Chondrocyte (in vitro differentiated cells): ENCODE results near the gene KIAA0513. TPM values are rescaled to one million over a fixed set of nuclear protein-coding genes. Genes with fewer than 3 reads are reported as not detected.

Experiments used
- DNase-seq: peaks from one replicate; pipeline ENCODE4 v3.0.0; 2021; ENCODE audit warnings: mixed read lengths, low spot score
- H3K27ac Mint-ChIP-seq: one replicate; pipeline ENCODE4 v1.8.0; 2021; ENCODE audit warnings: mild to moderate bottlenecking, moderate library complexity, mixed read lengths; ENCODE audit not compliant: unreplicated experiment
- H3K27me3 Mint-ChIP-seq: 2 replicates; pipeline ENCODE4 v1.8.0; 2021; ENCODE audit warnings: low read depth, mixed read lengths
- H3K36me3 Mint-ChIP-seq: 2 replicates; pipeline ENCODE4 v1.8.0; 2021; ENCODE audit warnings: low read depth, mixed read lengths
- H3K4me1 Mint-ChIP-seq: 2 replicates; pipeline ENCODE4 v1.8.0; 2021; ENCODE audit warnings: low read depth, mild to moderate bottlenecking, mixed read lengths
- H3K4me3 Mint-ChIP-seq: one replicate; pipeline ENCODE4 v1.8.0; 2021; ENCODE audit warnings: mild to moderate bottlenecking, moderate library complexity, mixed read lengths; ENCODE audit not compliant: unreplicated experiment
- H3K9me3 Mint-ChIP-seq: 2 replicates; pipeline ENCODE4 v1.8.0; 2021; ENCODE audit warnings: low read depth, mixed read lengths
- total RNA-seq: library from RNA; stranded (reverse); gene quantifications from 3 replicates; pipeline ENCODE4 v1.2.1, GENCODE V29; 2021
- TF ChIP-seq, protein P1 (sequence below): fragments of 200-600 bp; sonication (generic); IDR thresholded peaks from 2 replicates; pipeline ENCODE4 v1.5.0; 2021; ENCODE audit warnings: antibody characterized with exemption, mild to moderate bottlenecking, moderate library complexity

The KIAA0513 gene
- total RNA-seq, 1 donor from 2014 or later: 11.6 TPM

DNA sequence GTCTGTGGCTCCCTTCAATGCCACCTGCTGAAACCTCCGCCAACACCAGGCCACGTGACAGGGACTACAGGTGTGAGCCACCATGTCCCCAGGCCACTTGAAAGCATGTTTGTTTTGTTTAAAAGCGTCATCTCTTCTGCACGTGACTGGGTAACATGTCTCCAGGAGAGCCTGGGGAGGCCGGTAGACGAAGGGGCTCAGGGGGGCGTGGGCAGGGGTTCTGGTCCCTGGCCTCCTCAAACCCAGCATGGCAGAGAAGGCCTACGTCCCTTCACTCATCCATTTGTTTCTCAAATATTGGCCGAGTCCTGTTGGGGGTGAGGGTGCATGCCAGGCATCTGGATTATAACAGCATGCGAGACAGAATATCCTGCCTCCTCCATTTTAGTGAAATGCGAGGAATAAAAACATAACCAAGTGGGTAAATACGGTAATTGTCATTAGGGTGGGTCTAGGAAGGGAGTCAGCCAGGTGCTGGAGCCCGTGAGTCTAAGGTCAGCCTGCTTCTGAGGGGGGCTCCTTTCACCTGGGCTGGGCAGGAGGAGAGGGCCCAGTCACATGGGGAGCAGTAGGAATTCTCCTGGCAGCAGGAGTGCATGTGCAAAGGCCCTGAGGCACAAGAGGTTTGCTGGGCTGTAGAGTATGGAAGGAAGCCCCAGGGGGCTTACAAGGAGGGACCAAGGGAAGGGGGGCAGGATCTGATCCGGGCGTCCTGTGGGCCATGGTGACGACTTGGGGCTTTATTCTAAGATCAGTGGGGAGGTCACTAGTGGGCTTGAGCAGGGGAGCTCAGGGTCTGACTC, 111.4 kb downstream of the KIAA0513 start:
- H3K36me3 Mint-ChIP-seq: no peaks in the 10 kb centered on the region
- H3K27ac Mint-ChIP-seq: no peak overlapping the region
- peaks cover 25% of the 10 kb centered on the region for H3K4me1 Mint-ChIP-seq
- no peak overlapping the region for H3K4me3 Mint-ChIP-seq
- DNase-seq: no peak
- no peaks in the 10 kb centered on the region for H3K9me3 Mint-ChIP-seq
- TF ChIP-seq, protein P1, sequence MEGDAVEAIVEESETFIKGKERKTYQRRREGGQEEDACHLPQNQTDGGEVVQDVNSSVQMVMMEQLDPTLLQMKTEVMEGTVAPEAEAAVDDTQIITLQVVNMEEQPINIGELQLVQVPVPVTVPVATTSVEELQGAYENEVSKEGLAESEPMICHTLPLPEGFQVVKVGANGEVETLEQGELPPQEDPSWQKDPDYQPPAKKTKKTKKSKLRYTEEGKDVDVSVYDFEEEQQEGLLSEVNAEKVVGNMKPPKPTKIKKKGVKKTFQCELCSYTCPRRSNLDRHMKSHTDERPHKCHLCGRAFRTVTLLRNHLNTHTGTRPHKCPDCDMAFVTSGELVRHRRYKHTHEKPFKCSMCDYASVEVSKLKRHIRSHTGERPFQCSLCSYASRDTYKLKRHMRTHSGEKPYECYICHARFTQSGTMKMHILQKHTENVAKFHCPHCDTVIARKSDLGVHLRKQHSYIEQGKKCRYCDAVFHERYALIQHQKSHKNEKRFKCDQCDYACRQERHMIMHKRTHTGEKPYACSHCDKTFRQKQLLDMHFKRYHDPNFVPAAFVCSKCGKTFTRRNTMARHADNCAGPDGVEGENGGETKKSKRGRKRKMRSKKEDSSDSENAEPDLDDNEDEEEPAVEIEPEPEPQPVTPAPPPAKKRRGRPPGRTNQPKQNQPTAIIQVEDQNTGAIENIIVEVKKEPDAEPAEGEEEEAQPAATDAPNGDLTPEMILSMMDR: no peak
- H3K27me3 Mint-ChIP-seq: peaks cover 7% of the 10 kb centered on the region

DNA sequence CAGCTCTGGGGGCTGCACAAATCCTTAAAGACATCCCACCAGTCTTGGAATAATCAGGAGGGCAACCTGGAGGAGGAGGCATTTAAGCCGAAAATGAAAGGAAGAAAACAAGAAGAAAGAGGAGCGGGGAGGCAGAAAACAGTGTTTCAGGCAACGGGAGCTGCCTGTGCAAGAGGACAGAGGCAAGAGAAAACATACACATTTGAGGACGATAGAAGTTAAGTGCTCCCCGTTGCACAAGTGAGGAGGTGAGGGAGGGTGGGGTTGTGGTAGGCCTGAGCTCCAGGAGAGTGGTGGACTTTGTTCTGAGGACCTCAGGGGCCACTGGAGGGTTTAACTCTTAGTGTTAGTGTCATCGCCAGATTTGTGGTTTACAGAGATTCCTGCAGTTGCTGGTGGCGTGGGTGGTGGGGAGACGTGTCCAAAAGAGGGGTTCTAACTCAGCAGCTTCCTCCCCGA, 112.3 kb downstream of the KIAA0513 start:
- no peak for DNase-seq
- H3K4me1 Mint-ChIP-seq: peaks cover 25% of the 10 kb centered on the region

DNA sequence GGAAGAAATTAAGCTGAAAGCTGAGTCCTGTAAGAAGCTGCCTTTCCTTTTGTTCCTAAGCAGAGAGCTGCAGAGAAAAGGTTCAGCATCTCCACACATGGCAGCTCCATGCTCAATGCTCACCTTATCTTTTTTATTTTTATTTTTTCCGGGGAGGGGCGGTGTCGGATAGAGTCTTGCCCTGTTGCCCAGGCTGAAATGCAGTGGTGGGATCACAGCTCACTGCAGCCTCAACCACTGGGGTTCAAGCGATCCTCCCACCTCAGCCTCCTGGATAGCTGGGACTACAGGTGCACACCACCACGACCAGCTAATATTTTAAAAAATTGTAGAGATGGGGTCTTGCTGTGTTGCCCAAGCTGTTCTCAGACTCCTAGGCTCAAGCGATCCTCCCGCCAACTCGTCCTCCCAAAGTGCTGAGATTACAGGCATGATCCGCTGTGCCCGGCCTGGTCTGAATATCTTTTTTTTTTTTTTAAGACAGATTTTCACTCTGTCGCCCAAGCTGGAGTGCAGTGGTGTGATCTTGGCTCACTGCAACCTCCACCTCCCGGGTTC, 112.9 kb downstream of the KIAA0513 start:
- Mint-ChIP-seq H3K4me3 (no peak overlapping the region), H3K27me3 (peaks cover 7% of the 10 kb centered on the region), H3K4me1 (peaks cover 25% of the 10 kb centered on the region), H3K27ac (no peak overlapping the region), H3K36me3 (no peaks in the 10 kb centered on the region), H3K9me3 (no peaks in the 10 kb centered on the region)
- DNase-seq: no peak
- TF ChIP-seq, protein P1: no peak

More for the DNA sequence above, 112.3 kb downstream of the KIAA0513 start:
- Mint-ChIP-seq H3K27me3 (peaks cover 7% of the 10 kb centered on the region), H3K36me3 (no peaks in the 10 kb centered on the region), H3K9me3 (no peaks in the 10 kb centered on the region), H3K4me3 (no peak overlapping the region), H3K27ac (no peak overlapping the region)
- TF ChIP-seq, protein P1: no peak

DNA sequence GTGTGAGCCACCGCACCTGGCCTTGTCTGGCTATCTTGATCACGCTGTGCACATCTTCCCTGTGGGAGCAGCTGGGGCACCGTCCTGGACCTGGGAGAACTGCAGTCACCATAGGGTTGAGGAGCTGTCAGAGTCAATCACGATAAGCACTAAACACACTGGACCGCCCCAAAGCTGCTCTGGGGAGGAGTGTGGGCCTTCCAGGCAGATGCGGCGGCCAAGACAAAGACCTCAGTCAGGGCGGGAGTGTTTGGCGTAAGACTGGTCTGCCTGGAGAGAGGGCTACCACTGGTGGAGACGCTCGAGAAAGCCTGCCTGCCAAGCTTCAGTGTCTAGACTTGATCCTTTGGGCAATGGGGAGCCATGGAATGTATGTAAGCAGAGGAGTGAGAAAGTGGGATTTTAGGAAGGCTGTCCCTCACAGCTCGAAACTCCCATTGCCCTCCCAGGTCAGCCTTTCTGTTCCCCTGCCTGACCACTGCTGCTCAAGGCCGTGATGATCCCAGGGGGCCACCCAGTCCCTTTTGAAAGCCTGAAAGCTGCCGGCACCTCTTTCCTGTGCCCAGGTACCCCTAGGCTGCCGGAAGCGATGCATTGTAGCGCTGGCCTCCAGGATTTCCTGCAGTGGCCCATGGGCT, 114.0 kb downstream of the KIAA0513 start:
- no peak for DNase-seq
- H3K27me3 Mint-ChIP-seq: peaks cover 7% of the 10 kb centered on the region
- no peak overlapping the region for H3K27ac Mint-ChIP-seq
- peaks cover 21% of the 10 kb centered on the region for H3K4me1 Mint-ChIP-seq
- H3K4me3 Mint-ChIP-seq: no peak overlapping the region
- TF ChIP-seq, protein P1: no peak
- no peaks in the 10 kb centered on the region for H3K9me3 Mint-ChIP-seq
- H3K36me3 Mint-ChIP-seq: no peaks in the 10 kb centered on the region

DNA sequence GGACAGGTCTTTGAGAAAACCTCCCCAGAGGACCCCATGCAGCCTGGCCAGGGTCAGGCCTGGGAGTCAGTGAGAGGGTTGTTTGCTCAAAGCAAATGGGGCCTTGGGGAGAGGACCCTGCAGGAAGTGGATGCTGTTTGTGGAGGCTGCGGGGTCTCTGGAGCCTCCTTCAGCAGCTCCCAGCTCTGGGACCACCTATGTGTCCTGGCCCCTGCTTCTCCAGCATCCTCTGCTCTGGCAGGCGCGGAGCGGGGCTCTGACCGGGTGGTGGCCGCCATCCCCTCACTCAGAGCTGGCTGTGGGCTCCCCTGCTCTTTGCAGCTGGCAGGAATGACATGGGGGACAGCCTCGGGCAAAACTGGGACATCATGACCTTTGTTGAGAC, 114.5 kb downstream of the KIAA0513 start:
- no peak for DNase-seq
- Mint-ChIP-seq H3K4me1 (peaks cover 19% of the 10 kb centered on the region), H3K27ac (no peak overlapping the region), H3K36me3 (no peaks in the 10 kb centered on the region), H3K27me3 (peaks cover 5% of the 10 kb centered on the region), H3K4me3 (no peak overlapping the region), H3K9me3 (no peaks in the 10 kb centered on the region)
- TF ChIP-seq, protein P1: no peak
